ENCODE results near the gene GSG1L. TPM values are rescaled to one million over a fixed set of nuclear protein-coding genes. Genes with fewer than 3 reads are reported as not detected.

Gene GSG1L
- total and polyA plus RNA-seq, 9 of the 15 experiments (the other 6 are each of a cell fraction or from before 2014, with no cell fraction given) = not detected

DNA sequence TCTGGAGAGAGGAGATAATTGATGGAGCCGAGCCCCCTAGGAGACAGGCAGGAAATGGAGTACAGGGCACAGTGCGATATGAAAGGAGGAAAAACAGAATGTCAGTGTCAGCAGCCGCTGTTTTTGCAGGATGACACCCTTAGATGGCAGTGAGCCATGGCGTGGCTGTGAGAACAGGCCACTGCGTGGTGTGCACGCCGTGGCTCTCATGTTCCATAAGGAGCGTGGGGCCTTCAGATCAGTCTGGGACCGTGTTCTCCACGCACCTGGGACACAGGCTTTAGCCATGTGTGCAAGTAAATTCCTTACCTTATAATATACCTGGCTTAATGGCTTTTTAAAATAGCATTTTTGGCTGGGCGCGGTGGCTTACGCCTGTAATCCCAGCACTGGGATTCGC is 315.6 kb downstream of the GSG1L start:
- peaks cover 2% of the 10 kb centered on the region for H3K9me1 ChIP-seq (ENCODE audit: control insufficient read depth, insufficient read depth, low read length)
- intact Hi-C loops (cut with micrococcal nuclease) (no loop called here), in situ Hi-C loops (cut with MboI) (no loop called here)
- DNase-seq (ENCODE audit: extremely low read depth in 1 of 4, low spot score in 3 of 4) (no peak), FAIRE-seq (no peak), ATAC-seq (no peak)
- H3K4me1 ChIP-seq (replicated peaks in 1 of 2; ENCODE audit: control insufficient read depth in 2 of 2, insufficient read depth in 2 of 2, low read length in 2 of 2) = peaks cover 9% of the 10 kb centered on the region in 2 experiments; a peak in 4 of 5 replicates
- 69% methylated on average over 14 of the region's 14 CpGs for WGBS (ENCODE audit: insufficient coverage, low coverage, missing lambda C conversion rate)
- no peaks in the 10 kb centered on the region for H3K27me3 ChIP-seq (ENCODE audit: control insufficient read depth in 2 of 2, insufficient read depth in 2 of 2, low read length in 2 of 2)
- BruUV-seq (replicated peaks) = no TSS peak
- no peak overlapping the region for H2AFZ ChIP-seq (ENCODE audit: low read depth, low read length)
- H3K4me3 ChIP-seq = no peak overlapping the region
- CTCF ChIA-PET (ENCODE audit: low intra/inter-chr PET ratio) = no interaction called here
- no peaks in the 10 kb centered on the region for H3K79me2 ChIP-seq (ENCODE audit: control insufficient read depth, insufficient read depth, low read length)
- H4K20me1 ChIP-seq (replicated peaks; ENCODE audit: control insufficient read depth, insufficient read depth, low read length) = no peaks in the 10 kb centered on the region
- no peak overlapping the region for H3K4me2 ChIP-seq (ENCODE audit: insufficient read depth, low read length)
- H3K9me3 ChIP-seq (replicated peaks; ENCODE audit: control insufficient read depth, insufficient read depth, low read depth, low read length) = 0 out of 2 replicates have a peak, but pooled peaks cover 2% of the 10 kb centered on the region
- POLR2A ChIA-PET = no interaction called here
- no peak overlapping the region for H3K9ac ChIP-seq (ENCODE audit: insufficient read depth in 1 of 2, low read depth in 2 of 2, low read length in 2 of 2)
- H3K27ac ChIP-seq (ENCODE audit: extremely low read depth, low read depth, low read length) = no peak overlapping the region
- no peaks in the 10 kb centered on the region for H3K36me3 ChIP-seq (ENCODE audit: control insufficient read depth, insufficient read depth, low read length)
- no peak for TF ChIP-seq KDM4B (IDR thresholded peaks at IDR 0.05; ENCODE audit: borderline replicate concordance in 2 of 2, low read depth in 1 of 2)
- TF ChIP-seq, protein P1, sequence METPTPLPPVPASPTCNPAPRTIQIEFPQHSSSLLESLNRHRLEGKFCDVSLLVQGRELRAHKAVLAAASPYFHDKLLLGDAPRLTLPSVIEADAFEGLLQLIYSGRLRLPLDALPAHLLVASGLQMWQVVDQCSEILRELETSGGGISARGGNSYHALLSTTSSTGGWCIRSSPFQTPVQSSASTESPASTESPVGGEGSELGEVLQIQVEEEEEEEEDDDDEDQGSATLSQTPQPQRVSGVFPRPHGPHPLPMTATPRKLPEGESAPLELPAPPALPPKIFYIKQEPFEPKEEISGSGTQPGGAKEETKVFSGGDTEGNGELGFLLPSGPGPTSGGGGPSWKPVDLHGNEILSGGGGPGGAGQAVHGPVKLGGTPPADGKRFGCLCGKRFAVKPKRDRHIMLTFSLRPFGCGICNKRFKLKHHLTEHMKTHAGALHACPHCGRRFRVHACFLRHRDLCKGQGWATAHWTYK (CRISPR knock-in tag; IDR thresholded peaks at IDR 0.05) = peak; percentile 72; the same call in 1 of the 2 replicates

DNA sequence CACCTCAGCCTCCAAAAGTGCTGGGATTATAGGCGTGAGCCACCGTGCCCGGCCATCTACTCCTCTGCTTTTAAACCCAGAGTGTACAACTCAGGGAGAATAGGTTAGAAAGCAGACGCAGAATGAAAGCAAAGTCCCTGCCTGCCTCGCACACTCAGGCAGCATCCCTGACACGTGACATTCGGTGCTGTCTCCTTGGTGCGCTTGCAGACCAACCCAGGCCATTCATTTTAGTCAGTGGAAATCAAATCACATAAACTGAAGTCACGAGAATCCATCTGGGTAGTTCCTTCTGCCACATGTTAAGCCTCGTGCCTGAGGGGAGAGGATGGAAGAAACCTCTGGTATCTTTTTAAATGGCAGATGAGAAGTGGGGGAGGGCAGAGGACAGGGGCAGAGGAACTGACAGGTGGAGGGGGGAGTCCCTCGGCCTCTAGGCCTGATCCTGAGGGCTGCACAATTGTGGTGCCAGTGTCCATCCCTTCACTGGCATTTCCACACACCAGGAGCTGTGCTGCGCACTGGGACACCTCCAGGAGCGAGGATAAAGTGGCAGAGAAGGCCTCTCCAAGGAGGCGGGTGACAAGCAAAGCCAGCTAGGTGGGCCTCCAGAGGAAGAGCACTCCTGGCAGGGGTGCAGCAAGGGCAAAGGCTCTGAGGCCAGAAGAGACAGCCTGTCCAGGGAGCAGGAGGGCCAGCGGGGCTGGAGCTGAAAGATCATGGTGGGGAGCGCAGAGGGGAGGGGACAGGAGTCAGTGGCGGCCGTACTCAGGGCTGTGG is 317.2 kb downstream of the GSG1L start:
- Histone ChIP-seq H3K4me2 (ENCODE audit: insufficient read depth, low read length) (no peak overlapping the region), H3K4me3 (no peak overlapping the region), H3K9me1 (ENCODE audit: control insufficient read depth, insufficient read depth, low read length) (no peaks in the 10 kb centered on the region), H4K20me1 (replicated peaks; ENCODE audit: control insufficient read depth, insufficient read depth, low read length) (no peaks in the 10 kb centered on the region), H2AFZ (ENCODE audit: low read depth, low read length) (no peak overlapping the region), H3K79me2 (ENCODE audit: control insufficient read depth, insufficient read depth, low read length) (no peaks in the 10 kb centered on the region), H3K36me3 (ENCODE audit: control insufficient read depth, insufficient read depth, low read length) (no peaks in the 10 kb centered on the region), H3K9ac (ENCODE audit: insufficient read depth in 1 of 2, low read depth in 2 of 2, low read length in 2 of 2) (no peak overlapping the region), H3K9me3 (replicated peaks; ENCODE audit: control insufficient read depth, insufficient read depth, low read depth, low read length) (0 out of 2 replicates have a peak, but pooled peaks cover 2% of the 10 kb centered on the region), H3K4me1 (replicated peaks in 1 of 2; ENCODE audit: control insufficient read depth in 2 of 2, insufficient read depth in 2 of 2, low read length in 2 of 2) (peaks cover 9% of the 10 kb centered on the region in 2 experiments; a peak in 4 of 5 replicates), H3K27ac (ENCODE audit: extremely low read depth, low read depth, low read length) (no peak overlapping the region), H3K27me3 (ENCODE audit: control insufficient read depth in 2 of 2, insufficient read depth in 2 of 2, low read length in 2 of 2) (no peaks in the 10 kb centered on the region)
- ChIA-PET POLR2A (interaction anchor here (0.6 kb wide), 1 partner anchor 315 kb away, joined by 3 read pairs; no protein-coding TSS in a partner anchor), CTCF (ENCODE audit: low intra/inter-chr PET ratio) (no interaction called here)
- no peak for TF ChIP-seq IRF2 (CRISPR knock-in tag; IDR thresholded peaks at IDR 0.05)
- TF ChIP-seq CTBP1 (IDR thresholded peaks at IDR 0.05; ENCODE audit: borderline replicate concordance) = no peak
- no peak for TF ChIP-seq ARID2 (IDR thresholded peaks at IDR 0.05)
- TF ChIP-seq ZNF76 (CRISPR knock-in tag; IDR thresholded peaks at IDR 0.05; ENCODE audit: borderline replicate concordance) = no peak
- no peak for TF ChIP-seq ZFP36 (IDR thresholded peaks at IDR 0.05; ENCODE audit: low read depth, low read length, partially characterized antibody)
- no peak for TF ChIP-seq ZNF75A (CRISPR knock-in tag; IDR thresholded peaks at IDR 0.05)
- no peak for TF ChIP-seq DNMT1 (IDR thresholded peaks at IDR 0.05)
- no peak for TF ChIP-seq SNRNP70 (optimal IDR thresholded peaks at IDR 0.05; ENCODE audit: low read depth, low read length)
- TF ChIP-seq HMG20A (CRISPR knock-in tag; conservative IDR thresholded peaks at IDR 0.05) = no peak
- no peak for TF ChIP-seq ZNF197 (CRISPR knock-in tag; IDR thresholded peaks at IDR 0.05; ENCODE audit: low read depth)
- TF ChIP-seq POU5F1 (IDR thresholded peaks at IDR 0.05; ENCODE audit: borderline replicate concordance, low read depth, low read length, partially characterized antibody) = no peak
- TF ChIP-seq SMAD3 (CRISPR knock-in tag; conservative IDR thresholded peaks at IDR 0.05) = no peak
- TF ChIP-seq TBL1XR1 (IDR thresholded peaks at IDR 0.05; ENCODE audit: low read length in 2 of 2) = no peak
- in situ Hi-C loops (cut with MboI) = no loop called here
- WGBS (ENCODE audit: insufficient coverage, low coverage, missing lambda C conversion rate) = 39% methylated on average over 13 of the region's 18 CpGs
- intact Hi-C loops (cut with micrococcal nuclease) = no loop called here
- FAIRE-seq (no peak), ATAC-seq (no peak), DNase-seq (ENCODE audit: extremely low read depth in 1 of 4, low spot score in 3 of 4) (no peak)
- BruUV-seq (replicated peaks) = no TSS peak

All from K562 (cell line).